Measurements from ENCODE around the gene URB2.
"Not testable (repeated sequence)": the region's sequence is repeated elsewhere in the genome, so short reads cannot be mapped to it uniquely, and the experiment has no call there.

URB2 gene

GRCh38 chr1:229625915-229626831, at the start of gene URB2, which contains the start of gene TAF5L:
URB2 (plus strand) TSS chr1:229626247; CDS start chr1:229627634, 1,387 bp downstream.
TAF5L (minus strand) TSS chr1:229626122; CDS start chr1:229614482, 11,640 bp downstream.
- DNase-seq: peak; percentile 81

- no peak for DNase-seq
Observed at GRCh38 chr1:229578168-229579058, 47.6 kb upstream of the URB2 start.

GRCh38 chr1:229579059-229579673, 46.9 kb upstream of the URB2 start:
- DNase-seq: no peak

- no peak for DNase-seq
Observed at GRCh38 chr1:229581485-229581884, 44.6 kb upstream of the URB2 start.

GRCh38 chr1:229582011-229582694, 43.9 kb upstream of the URB2 start:
- DNase-seq: no peak

GRCh38 chr1:229582715-229583114, 43.3 kb upstream of the URB2 start:
- no peak for DNase-seq

- no peak for DNase-seq
Observed at GRCh38 chr1:229585338-229585737, 40.7 kb upstream of the URB2 start.

- no peak for DNase-seq
Observed at GRCh38 chr1:229590119-229590518, 35.9 kb upstream of the URB2 start.

GRCh38 chr1:229593800-229594199, 32.2 kb upstream of the URB2 start:
- no peak for DNase-seq

GRCh38 chr1:229594227-229595008, 31.6 kb upstream of the URB2 start:
- DNase-seq: no peak

- DNase-seq: not testable (repeated sequence)
Observed at GRCh38 chr1:229595876-229596275, 30.2 kb upstream of the URB2 start.

- no peak for DNase-seq
Observed at GRCh38 chr1:229596925-229597699, 28.9 kb upstream of the URB2 start.

- no peak for DNase-seq
Observed at GRCh38 chr1:229597877-229598276, 28.2 kb upstream of the URB2 start.

GRCh38 chr1:229599218-229599954, 26.7 kb upstream of the URB2 start:
- no peak for DNase-seq

GRCh38 chr1:229600229-229600628, 25.8 kb upstream of the URB2 start:
- no peak for DNase-seq

GRCh38 chr1:229603371-229604005, 22.6 kb upstream of the URB2 start:
- DNase-seq: no peak

- DNase-seq: no peak
Observed at GRCh38 chr1:229607370-229607769, 18.7 kb upstream of the URB2 start.

GRCh38 chr1:229608590-229608989, 17.5 kb upstream of the URB2 start:
- DNase-seq: no peak

GRCh38 chr1:229613938-229614337, 12.1 kb upstream of the URB2 start:
- DNase-seq: no peak

GRCh38 chr1:229614701-229615100, 11.3 kb upstream of the URB2 start:
- no peak for DNase-seq
